Gastrocnemius medialis (tissue), 4 donors: Measurements from ENCODE around the gene IQSEC1.

Source experiments
- CTCF ChIP-seq, 5 experiments: fragments of 450-650 bp in 3 of 5; fragments of 200-600 bp in 2 of 5; sonication (generic) in 2 of 5; IDR thresholded peaks in 4 of 5; conservative IDR thresholded peaks in 1 of 5; 1 replicate in 4 of 5; 2 replicates in 1 of 5; pipeline ENCODE4 v1.5.1; 2016 to 2019; ENCODE audit warnings: antibody characterized with exemption in 5 of 5, mild to moderate bottlenecking in 3 of 5, moderate library complexity in 3 of 5
- POLR2A ChIP-seq, 2 donors: fragments of 450-650 bp; IDR thresholded peaks; one replicate each; pipeline ENCODE4 v1.6.1; 2017; ENCODE audit warnings: antibody characterized with exemption in 2 of 2, mild to moderate bottlenecking in 2 of 2, moderate library complexity in 2 of 2

- TF ChIP-seq CTCF (IDR thresholded peaks at IDR 0.05 in 4 of 5, conservative IDR thresholded peaks at IDR 0.05 in 1 of 5) (no peak), POLR2A (IDR thresholded peaks at IDR 0.05) (no peak)
Measured at GRCh38 chr3:12991481-12991837, 81.8 kb downstream of the IQSEC1 start.
